NOMO-1 treated with DMSO at 0.1 percent for 48 hours (cell line): Measurements from ENCODE around the gene CCL26.
A peak's percentile ranks its signal among the peaks of the same experiment; 100 is the strongest.
"Not testable (repeated sequence)": the region's sequence is repeated elsewhere in the genome, so short reads cannot be mapped to it uniquely, and the experiment has no call there.

Experiments used
- DNase-seq: peaks from one replicate; lab custom pipeline; 2025; ENCODE audit not compliant: unreplicated experiment; lab: John Stamatoyannopoulos, UW

Gene CCL26

GRCh38 chr7:75793676-75794075 is 21.7 kb upstream of the CCL26 start:
- no peak for DNase-seq

- DNase-seq, result not testable (repeated sequence)
Measured at GRCh38 chr7:75792567-75792966, 20.6 kb upstream of the CCL26 start.

GRCh38 chr7:75789361-75789924 is 17.4 kb upstream of the CCL26 start:
- DNase-seq, result no peak

GRCh38 chr7:75788154-75788847 is 16.3 kb upstream of the CCL26 start:
- not testable (repeated sequence) for DNase-seq

GRCh38 chr7:75783058-75783457 is 11.0 kb upstream of the CCL26 start:
- DNase-seq, result not testable (repeated sequence)

- DNase-seq, result not testable (repeated sequence)
Measured at GRCh38 chr7:75780647-75781273, 8.7 kb upstream of the CCL26 start.

- DNase-seq, result not testable (repeated sequence)
Measured at GRCh38 chr7:75779516-75779915, 7.5 kb upstream of the CCL26 start.

- not testable (repeated sequence) for DNase-seq
Measured at GRCh38 chr7:75779035-75779434, 7.0 kb upstream of the CCL26 start.

GRCh38 chr7:75776295-75776971 is 4.4 kb upstream of the CCL26 start:
- DNase-seq, result peak; percentile 88

- DNase-seq, result not testable (repeated sequence)
Measured at GRCh38 chr7:75773958-75774357, 1.9 kb upstream of the CCL26 start.

GRCh38 chr7:75771224-75771623 is 787 bp downstream of the CCL26 start:
- peak; percentile 85 for DNase-seq

GRCh38 chr7:75762350-75762917 is 9.6 kb downstream of the CCL26 start:
- peak; percentile 98 for DNase-seq

GRCh38 chr7:75761801-75762200 is 10.2 kb downstream of the CCL26 start:
- peak; percentile 69 for DNase-seq

- no peak for DNase-seq
Measured at GRCh38 chr7:75758491-75758890, 13.5 kb downstream of the CCL26 start.

- DNase-seq, result no peak
Measured at GRCh38 chr7:75757860-75758259, 14.2 kb downstream of the CCL26 start.

GRCh38 chr7:75756991-75757676 is 14.9 kb downstream of the CCL26 start:
- DNase-seq, result peak; percentile 58

GRCh38 chr7:75756206-75756990 is 15.6 kb downstream of the CCL26 start:
- DNase-seq, result no peak

- no peak for DNase-seq
Measured at GRCh38 chr7:75743455-75743859, 28.6 kb downstream of the CCL26 start.

- DNase-seq, result peak; percentile 88
Measured at GRCh38 chr7:75740846-75741497, 31.0 kb downstream of the CCL26 start.
